Panc1 (cell line): ENCODE measurements around the gene RNU6-8. TPM values are rescaled to one million over a fixed set of nuclear protein-coding genes. Genes with fewer than 3 reads are reported as not detected.
A peak's percentile ranks its signal among the peaks of the same experiment; 100 is the strongest.

Experiments used
- ATAC-seq: fragments of 200-7000 bp; cut with Tn5 transposase; 2 replicates; pipeline ENCODE4 v1.9.1; 2020; ENCODE audit warnings: mild to moderate bottlenecking, moderate library complexity
- BruUV-seq: library from RNA; stranded (reverse); fragments of 400-500 nt; replicated peaks from 2 replicates; lab custom pipeline; 2021; lab: Mats Ljungman, UMichigan
- CTCF ChIA-PET: fragments of 300-600 bp; sonication (Branson Sonifier 250); formaldehyde crosslinking; loops from one replicate; lab custom pipeline; 2022; ENCODE audit warnings: antibody characterized with exemption; lab: Charles Lee
- POLR2A ChIA-PET: fragments of 300-600 bp; sonication (Branson Sonifier 250); formaldehyde crosslinking; loops from one replicate; lab custom pipeline; 2022; ENCODE audit warnings: antibody characterized with exemption; lab: Charles Lee
- DNase-seq: peaks from one replicate; pipeline ENCODE4 v3.0.0-alpha.2; 2010; ENCODE audit warnings: low read depth, low spot score
- H3K27ac ChIP-seq: 2 replicates; pipeline ENCODE4 v1.5.1; 2011; ENCODE audit warnings: mild to moderate bottlenecking, low read length, inconsistent platforms
- H3K27me3 ChIP-seq: fragments of 200-500 bp; sonication (Bioruptor generic); 2 replicates; pipeline ENCODE4 v1.6.0; 2014; ENCODE audit warnings: low read length, inconsistent platforms; ENCODE audit not compliant: control insufficient read depth, insufficient read depth
- H3K36me3 ChIP-seq: fragments of 200-500 bp; sonication (Bioruptor generic); 2 replicates; pipeline ENCODE4 v1.5.1; 2014; ENCODE audit warnings: inconsistent platforms, mild to moderate bottlenecking, low read length, moderate library complexity; ENCODE audit not compliant: control insufficient read depth, insufficient read depth
- H3K4me1 ChIP-seq: 2 replicates; pipeline ENCODE4 v1.5.1; 2011; ENCODE audit warnings: inconsistent platforms, mild to moderate bottlenecking, low read length, moderate library complexity; ENCODE audit not compliant: control insufficient read depth, insufficient read depth
- H3K4me3 ChIP-seq, 2 experiments: 2 replicates each; pipeline ENCODE4 v1.5.1; 2011 to 2012; ENCODE audit warnings: low read depth in 2 of 2, low read length in 2 of 2, mild to moderate bottlenecking in 2 of 2, inconsistent platforms in 1 of 2, moderate library complexity in 1 of 2
- H3K9me3 ChIP-seq: fragments of 200-500 bp; sonication (Bioruptor generic); 2 replicates; pipeline ENCODE4 v1.5.1; 2014; ENCODE audit warnings: low read depth, mild to moderate bottlenecking, inconsistent platforms, low read length, moderate library complexity; ENCODE audit not compliant: control insufficient read depth, insufficient read depth
- POLR2AphosphoS5 ChIP-seq: IDR thresholded peaks from 2 replicates; pipeline ENCODE4 v1.6.1; 2012; ENCODE audit warnings: mild to moderate bottlenecking, low read depth, low read length, moderate library complexity
- SIN3A ChIP-seq: IDR thresholded peaks from 2 replicates; pipeline ENCODE4 v1.6.1; 2012; ENCODE audit warnings: low read depth, mild to moderate bottlenecking, low read length, moderate library complexity, borderline replicate concordance; ENCODE audit not compliant: insufficient read depth
- TCF7L2 ChIP-seq: IDR thresholded peaks from 2 replicates; pipeline ENCODE4 v1.6.1; 2011; ENCODE audit warnings: mild to moderate bottlenecking, low read depth, low read length, inconsistent platforms
- in situ Hi-C: cut with HindIII; loops from 2 replicates; pipeline ENCODE4 v1.10.0; 2016; ENCODE audit warnings: low sequenced_read_pairs, low pct_unique_long_range_greater_than_20kb
- intact Hi-C: fragments of 100-400 bp; cut with micrococcal nuclease; formaldehyde crosslinking; loops from one replicate; pipeline ENCODE4 v1.10.0; 2022; ENCODE audit not compliant: unreplicated experiment
- total RNA-seq: library from RNA; stranded (reverse); gene quantifications from one replicate; pipeline ENCODE4 v1.2.1, GENCODE V29; 2021; ENCODE audit not compliant: unreplicated experiment
- TF ChIP-seq, protein P1 (sequence below): fragments of 450-650 bp; IDR thresholded peaks from 2 replicates; pipeline ENCODE4 v1.5.1; 2017; ENCODE audit warnings: mild to moderate bottlenecking
- TF ChIP-seq, protein P2 (sequence below), 2 experiments: IDR thresholded peaks; 2 replicates each; pipeline ENCODE4 v1.6.1; 2011 to 2012; ENCODE audit warnings: low read depth in 2 of 2, control low read depth in 1 of 2, low read length in 1 of 2, mild to moderate bottlenecking in 1 of 2, moderate library complexity in 1 of 2; ENCODE audit not compliant: insufficient read depth in 1 of 2

The RNU6-8 gene
- total RNA-seq, 1 experiment from 2014 or later, result not detected

DNA sequence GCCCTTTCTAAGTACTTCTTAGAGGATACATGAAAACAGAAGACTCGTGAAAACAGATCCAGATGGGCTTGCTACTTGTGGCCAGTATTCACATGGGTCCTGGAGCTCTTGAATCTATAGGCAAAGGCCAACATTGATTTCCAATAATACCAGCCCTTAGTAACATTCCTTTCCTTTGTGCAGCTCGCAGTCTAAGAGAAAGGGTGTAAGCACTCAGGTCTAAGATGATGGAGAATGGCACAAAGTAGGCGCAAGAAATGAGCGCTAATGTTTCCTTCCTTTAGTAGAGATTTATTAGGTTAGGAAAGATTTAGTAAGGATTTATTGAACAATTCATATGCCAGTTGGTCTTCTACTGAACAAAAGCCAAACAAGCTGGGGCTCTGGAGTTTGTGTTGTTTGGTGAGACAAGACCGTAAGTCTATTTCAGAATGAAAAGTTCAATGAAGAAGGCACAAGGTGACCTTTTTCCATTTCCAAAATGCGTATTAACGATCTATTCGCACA, 525 bp downstream of the RNU6-8 start:
- intact Hi-C loops (loop anchor here (10.0 kb wide), 1 partner anchor 128 kb away; the partner anchor contains the start of gene ARHGAP5), in situ Hi-C loops (no loop called here)
- TF ChIP-seq, protein P1, sequence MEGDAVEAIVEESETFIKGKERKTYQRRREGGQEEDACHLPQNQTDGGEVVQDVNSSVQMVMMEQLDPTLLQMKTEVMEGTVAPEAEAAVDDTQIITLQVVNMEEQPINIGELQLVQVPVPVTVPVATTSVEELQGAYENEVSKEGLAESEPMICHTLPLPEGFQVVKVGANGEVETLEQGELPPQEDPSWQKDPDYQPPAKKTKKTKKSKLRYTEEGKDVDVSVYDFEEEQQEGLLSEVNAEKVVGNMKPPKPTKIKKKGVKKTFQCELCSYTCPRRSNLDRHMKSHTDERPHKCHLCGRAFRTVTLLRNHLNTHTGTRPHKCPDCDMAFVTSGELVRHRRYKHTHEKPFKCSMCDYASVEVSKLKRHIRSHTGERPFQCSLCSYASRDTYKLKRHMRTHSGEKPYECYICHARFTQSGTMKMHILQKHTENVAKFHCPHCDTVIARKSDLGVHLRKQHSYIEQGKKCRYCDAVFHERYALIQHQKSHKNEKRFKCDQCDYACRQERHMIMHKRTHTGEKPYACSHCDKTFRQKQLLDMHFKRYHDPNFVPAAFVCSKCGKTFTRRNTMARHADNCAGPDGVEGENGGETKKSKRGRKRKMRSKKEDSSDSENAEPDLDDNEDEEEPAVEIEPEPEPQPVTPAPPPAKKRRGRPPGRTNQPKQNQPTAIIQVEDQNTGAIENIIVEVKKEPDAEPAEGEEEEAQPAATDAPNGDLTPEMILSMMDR, result no peak
- TF ChIP-seq SIN3A (no peak), TCF7L2 (no peak), POLR2AphosphoS5 (no peak)
- TF ChIP-seq, protein P2, sequence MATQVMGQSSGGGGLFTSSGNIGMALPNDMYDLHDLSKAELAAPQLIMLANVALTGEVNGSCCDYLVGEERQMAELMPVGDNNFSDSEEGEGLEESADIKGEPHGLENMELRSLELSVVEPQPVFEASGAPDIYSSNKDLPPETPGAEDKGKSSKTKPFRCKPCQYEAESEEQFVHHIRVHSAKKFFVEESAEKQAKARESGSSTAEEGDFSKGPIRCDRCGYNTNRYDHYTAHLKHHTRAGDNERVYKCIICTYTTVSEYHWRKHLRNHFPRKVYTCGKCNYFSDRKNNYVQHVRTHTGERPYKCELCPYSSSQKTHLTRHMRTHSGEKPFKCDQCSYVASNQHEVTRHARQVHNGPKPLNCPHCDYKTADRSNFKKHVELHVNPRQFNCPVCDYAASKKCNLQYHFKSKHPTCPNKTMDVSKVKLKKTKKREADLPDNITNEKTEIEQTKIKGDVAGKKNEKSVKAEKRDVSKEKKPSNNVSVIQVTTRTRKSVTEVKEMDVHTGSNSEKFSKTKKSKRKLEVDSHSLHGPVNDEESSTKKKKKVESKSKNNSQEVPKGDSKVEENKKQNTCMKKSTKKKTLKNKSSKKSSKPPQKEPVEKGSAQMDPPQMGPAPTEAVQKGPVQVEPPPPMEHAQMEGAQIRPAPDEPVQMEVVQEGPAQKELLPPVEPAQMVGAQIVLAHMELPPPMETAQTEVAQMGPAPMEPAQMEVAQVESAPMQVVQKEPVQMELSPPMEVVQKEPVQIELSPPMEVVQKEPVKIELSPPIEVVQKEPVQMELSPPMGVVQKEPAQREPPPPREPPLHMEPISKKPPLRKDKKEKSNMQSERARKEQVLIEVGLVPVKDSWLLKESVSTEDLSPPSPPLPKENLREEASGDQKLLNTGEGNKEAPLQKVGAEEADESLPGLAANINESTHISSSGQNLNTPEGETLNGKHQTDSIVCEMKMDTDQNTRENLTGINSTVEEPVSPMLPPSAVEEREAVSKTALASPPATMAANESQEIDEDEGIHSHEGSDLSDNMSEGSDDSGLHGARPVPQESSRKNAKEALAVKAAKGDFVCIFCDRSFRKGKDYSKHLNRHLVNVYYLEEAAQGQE (IDR thresholded peaks at IDR 0.05; ENCODE audit: insufficient read depth in 1 of 2, low read depth in 2 of 2, low read length in 1 of 2), result no peak
- no peaks in the 10 kb centered on the region for H3K9me3 ChIP-seq
- ChIA-PET POLR2A (no interaction called here), CTCF (no interaction called here)
- H3K4me1 ChIP-seq, result peaks cover 3% of the 10 kb centered on the region
- peak overlapping the region; percentile 64 to 85 for H3K4me3 ChIP-seq
- ATAC-seq (no peak), DNase-seq (peak; percentile 42)
- no peaks in the 10 kb centered on the region for H3K36me3 ChIP-seq
- no TSS peak for BruUV-seq
- H3K27me3 ChIP-seq, result no peaks in the 10 kb centered on the region; the same call in 1 of the 2 replicates
- peak overlapping the region; percentile 76; the same call in 1 of the 2 replicates for H3K27ac ChIP-seq

DNA sequence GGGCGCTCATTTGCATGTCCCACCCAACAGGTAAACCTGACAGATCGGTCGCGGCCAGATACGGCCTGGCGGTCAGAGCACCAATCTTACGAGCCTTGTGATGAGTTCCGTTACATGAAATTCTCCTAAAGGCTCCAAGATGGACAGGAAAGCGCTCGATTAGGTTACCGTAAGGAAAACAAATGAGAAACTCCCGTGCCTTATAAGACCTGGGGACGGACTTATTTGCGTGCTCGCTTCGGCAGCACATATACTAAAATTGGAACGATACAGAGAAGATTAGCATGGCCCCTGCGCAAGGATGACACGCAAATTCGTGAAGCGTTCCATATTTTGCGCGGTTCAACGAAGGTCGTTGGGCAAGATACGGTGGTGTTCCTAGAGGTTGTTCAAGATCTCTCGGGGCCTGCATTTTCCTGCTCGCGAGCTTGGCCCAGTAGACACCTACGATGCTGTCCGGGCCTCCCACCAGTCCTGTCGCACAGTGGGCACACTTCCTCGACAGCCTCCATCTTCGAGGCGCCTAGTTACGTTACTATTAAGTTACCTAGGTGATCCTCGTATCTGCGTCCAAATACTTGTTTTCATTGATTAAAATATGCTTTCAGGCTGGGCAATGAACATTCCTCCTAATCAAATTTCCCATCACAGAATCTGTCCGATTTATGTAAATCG, 1.1 kb downstream of the RNU6-8 start, which contains the start of gene RNU6-7:
Gene RNU6-7 (plus strand): TSS at position 230 of the 675 bp plus-strand sequence.
- in situ Hi-C loops (no loop called here), intact Hi-C loops (loop anchor here (10.0 kb wide), 1 partner anchor 127 kb away; the partner anchor contains the start of gene ARHGAP5)
- H3K36me3 ChIP-seq, result no peaks in the 10 kb centered on the region
- peak; percentile 46 for DNase-seq
- H3K4me1 ChIP-seq, result peaks cover 3% of the 10 kb centered on the region
- peak; percentile 20; the same call in 1 of the 2 replicates for ATAC-seq
- no peaks in the 10 kb centered on the region; the same call in 1 of the 2 replicates for H3K27me3 ChIP-seq
- CTCF ChIA-PET, result no interaction called here
- POLR2A ChIA-PET, result no interaction called here
- H3K4me3 ChIP-seq, result peak within 1 kb of the TSS; percentile 64 to 85
- no peaks in the 10 kb centered on the region for H3K9me3 ChIP-seq
- 0 out of 2 replicates have a peak, but pooled peaks have one; percentile 9 for TF ChIP-seq SIN3A
- TF ChIP-seq, protein P2 (IDR thresholded peaks at IDR 0.05; ENCODE audit: insufficient read depth in 1 of 2, low read depth in 2 of 2, low read length in 1 of 2), result no peak
- TF ChIP-seq, protein P1, result no peak
- peak; percentile 9; the same call in 1 of the 2 replicates for TF ChIP-seq TCF7L2
- TF ChIP-seq POLR2AphosphoS5, result no peak
- BruUV-seq, result no TSS peak
- peak within 1 kb of the TSS; percentile 76 for H3K27ac ChIP-seq
